ENCODE measurements around the gene MVD.

GRCh38 chr16:88687676-88688012 is 24.8 kb upstream of the MVD start:
- TF ChIP-seq CTCF (IDR thresholded peaks at IDR 0.05 in 2 of 3, conservative IDR thresholded peaks at IDR 0.05 in 1 of 3; ENCODE audit: borderline replicate concordance in 1 of 3, insufficient read depth in 1 of 3, low read depth in 2 of 3, low read length in 2 of 3) (no peak), ZNF274 (IDR thresholded peaks at IDR 0.05; ENCODE audit: low read depth, low read length) (no peak), RAD21 (IDR thresholded peaks at IDR 0.05; ENCODE audit: low read depth) (no peak), POLR2AphosphoS5 (IDR thresholded peaks at IDR 0.05; ENCODE audit: low read depth, low read length) (no peak), SP1 (IDR thresholded peaks at IDR 0.05; ENCODE audit: low read depth) (no peak), YY1 (IDR thresholded peaks at IDR 0.05; ENCODE audit: extremely low read depth, insufficient replicate concordance, low read depth, low read length) (no peak), EZH2phosphoT487 (IDR thresholded peaks at IDR 0.05; ENCODE audit: borderline replicate concordance) (no peak)
- TF ChIP-seq, protein P1, sequence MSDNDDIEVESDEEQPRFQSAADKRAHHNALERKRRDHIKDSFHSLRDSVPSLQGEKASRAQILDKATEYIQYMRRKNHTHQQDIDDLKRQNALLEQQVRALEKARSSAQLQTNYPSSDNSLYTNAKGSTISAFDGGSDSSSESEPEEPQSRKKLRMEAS (IDR thresholded peaks at IDR 0.05): no peak
